CD14-positive monocyte (primary cell): ENCODE data around the gene MASP2. TPM values are rescaled to one million over a fixed set of nuclear protein-coding genes. Genes with fewer than 3 reads are reported as not detected.
"Not testable (repeated sequence)": the region's sequence is repeated elsewhere in the genome, so short reads cannot be mapped to it uniquely, and the experiment has no call there.

Source experiments
- DNase-seq, 3 donors: peaks; one replicate each; pipeline ENCODE4 v3.0.0-alpha.2; 2011 to 2022
- H2AFZ ChIP-seq: 2 replicates; pipeline ENCODE4 v1.6.0; 2012; ENCODE audit warnings: mild to moderate bottlenecking, low read depth, low read length, inconsistent platforms; ENCODE audit not compliant: insufficient read depth, poor library complexity, severe bottlenecking
- H3K27ac ChIP-seq, 2 donors: 1 replicate in 1 of 2; 2 replicates in 1 of 2; pipeline ENCODE4 v1.5.1; 2012 to 2013; ENCODE audit warnings: low read length in 2 of 2, control low read depth in 1 of 2, inconsistent platforms in 1 of 2, low read depth in 1 of 2, mild to moderate bottlenecking in 1 of 2
- H3K27me3 ChIP-seq, 2 donors: one replicate each; pipeline versions ENCODE4 v1.6.0 to v1.6.1; 2011 to 2013; ENCODE audit warnings: low read length in 2 of 2; ENCODE audit not compliant: control insufficient read depth in 2 of 2, insufficient read depth in 2 of 2
- H3K36me3 ChIP-seq, 2 donors: replicated peaks in 1 of 2; 1 replicate in 1 of 2; 2 replicates in 1 of 2; pipeline versions ENCODE4 v1.5.1 to v1.6.1; 2012 to 2013; ENCODE audit warnings: low read length in 2 of 2, control low read depth in 1 of 2, inconsistent platforms in 1 of 2, mild to moderate bottlenecking in 1 of 2; ENCODE audit not compliant: insufficient read depth in 2 of 2, control insufficient read depth in 1 of 2
- H3K4me1 ChIP-seq, 2 donors: 1 replicate in 1 of 2; 2 replicates in 1 of 2; pipeline versions ENCODE4 v1.5.1 to v1.6.1; 2012 to 2013; ENCODE audit warnings: low read length in 2 of 2, control low read depth in 1 of 2, inconsistent platforms in 1 of 2, mild to moderate bottlenecking in 1 of 2, moderate library complexity in 1 of 2; ENCODE audit not compliant: insufficient read depth in 2 of 2, control insufficient read depth in 1 of 2
- H3K4me2 ChIP-seq: replicated peaks from 2 replicates; pipeline ENCODE3; 2012; ENCODE audit warnings: low read length, moderate library complexity, mild to moderate bottlenecking; ENCODE audit not compliant: poor library complexity, severe bottlenecking; ENCODE audit errors: extremely low read depth
- H3K4me3 ChIP-seq, 3 experiments: fragments of 200-600 bp in 1 of 3; sonication (generic) in 1 of 3; replicated peaks in 1 of 3; 1 replicate in 2 of 3; 2 replicates in 1 of 3; pipeline ENCODE4 v1.5.1; 2011 to 2013; ENCODE audit warnings: low read length in 3 of 3, mild to moderate bottlenecking in 3 of 3, control low read depth in 2 of 3, low read depth in 2 of 3, inconsistent platforms in 1 of 3, moderate library complexity in 1 of 3
- H3K79me2 ChIP-seq: 2 replicates; pipeline ENCODE4 v1.6.0; 2012; ENCODE audit warnings: mild to moderate bottlenecking, control low read depth, inconsistent platforms, low read length, moderate library complexity; ENCODE audit not compliant: insufficient read depth
- H3K9ac ChIP-seq: 2 replicates; pipeline ENCODE4 v1.6.0; 2017; ENCODE audit warnings: low read length, mild to moderate bottlenecking; ENCODE audit not compliant: insufficient read depth, poor library complexity, severe bottlenecking
- H3K9me3 ChIP-seq, 2 donors: replicated peaks in 1 of 2; 1 replicate in 1 of 2; 2 replicates in 1 of 2; pipeline versions ENCODE4 v1.5.1 to v1.6.1; 2012 to 2013; ENCODE audit warnings: low read length in 2 of 2, control low read depth in 1 of 2; ENCODE audit not compliant: control insufficient read depth in 1 of 2, insufficient read depth in 1 of 2
- H4K20me1 ChIP-seq: 2 replicates; pipeline ENCODE4 v1.6.0; 2012; ENCODE audit warnings: mild to moderate bottlenecking, low read length, control low read depth, moderate library complexity; ENCODE audit not compliant: insufficient read depth
- H3K27ac Mint-ChIP-seq, 7 donors: one replicate each; pipeline ENCODE4 v1.8.0; 2020; ENCODE audit warnings: mild to moderate bottlenecking in 7 of 7, mixed read lengths in 7 of 7, moderate library complexity in 6 of 7, inconsistent platforms in 2 of 7
- H3K27me3 Mint-ChIP-seq, 3 donors: one replicate each; pipeline ENCODE4 v1.8.0; 2021 to 2022; ENCODE audit warnings: low read depth in 3 of 3, mild to moderate bottlenecking in 3 of 3, mixed read lengths in 3 of 3, moderate library complexity in 3 of 3, inconsistent platforms in 1 of 3
- H3K36me3 Mint-ChIP-seq, 2 donors: one replicate each; pipeline ENCODE4 v1.8.0; 2020; ENCODE audit warnings: mixed read lengths in 2 of 2, inconsistent platforms in 1 of 2, mild to moderate bottlenecking in 1 of 2
- H3K4me1 Mint-ChIP-seq: one replicate; pipeline ENCODE4 v1.8.0; 2020; ENCODE audit warnings: mild to moderate bottlenecking, mixed read lengths
- H3K4me3 Mint-ChIP-seq, 2 donors: one replicate each; pipeline ENCODE4 v1.8.0; 2020; ENCODE audit warnings: mild to moderate bottlenecking in 2 of 2, mixed read lengths in 2 of 2, moderate library complexity in 1 of 2
- H3K9me3 Mint-ChIP-seq, 7 donors: one replicate each; pipeline ENCODE4 v1.8.0; 2020 to 2022; ENCODE audit warnings: mixed read lengths in 7 of 7, mild to moderate bottlenecking in 6 of 7, moderate library complexity in 6 of 7, inconsistent platforms in 2 of 7
- CTCF ChIP-seq: fragments of 200-600 bp; IDR thresholded peaks from one replicate; pipeline ENCODE4 v1.8.0; 2022; ENCODE audit warnings: antibody characterized with exemption, mild to moderate bottlenecking
- WGBS: methylation state at CpG from one replicate; pipeline ENCODE4 v1.1.5; 2013; ENCODE audit warnings: missing lambda C conversion rate; ENCODE audit not compliant: insufficient coverage; 5-methylcytosine and 5-hydroxymethylcytosine counted together
- intact Hi-C, 2 donors: fragments of 100-400 bp; cut with micrococcal nuclease; formaldehyde crosslinking; loops; one replicate each; pipeline versions ENCODE4 v1.15.0 to v1.15.1; 2023
- polyA plus RNA-seq, 3 donors: library from polyadenylated mRNA; depleted of rRNA in 1 of 3; unstranded in 2 of 3; stranded (reverse) in 1 of 3; fragments of 300-500 nt in 2 of 3; fragments of >200 nt in 1 of 3; fragmentation: Illumina TruSeq in 2 of 3; gene quantifications; 1 replicate in 2 of 3; 2 replicates in 1 of 3; pipeline ENCODE4 v1.2.3, GENCODE V29; 2012 to 2021

Gene MASP2
- polyA plus RNA-seq, 3 donors, result not detected

GRCh38 chr1:11052839-11053757 is 6.1 kb upstream of the MASP2 start:
- WGBS, result 58% methylated on average over 20 of the region's 29 CpGs
- H3K4me1 Mint-ChIP-seq, result peaks cover 21% of the 10 kb centered on the region
- H3K9me3 Mint-ChIP-seq, result peaks cover 0 to 6% (median 0%) of the 10 kb centered on the region in 7 donors
- H3K27ac Mint-ChIP-seq, result no peak overlapping the region
- Histone ChIP-seq H3K27me3 (no peaks in the 10 kb centered on the region), H3K4me1 (peaks cover 10 to 19% of the 10 kb centered on the region in 2 donors), H3K9me3 (no peaks in the 10 kb centered on the region), H3K4me2 (no peak overlapping the region), H2AFZ (peak overlapping the region; percentile 87), H3K27ac (no peak overlapping the region), H3K4me3 (no peak overlapping the region), H3K9ac (peak overlapping the region; percentile 0), H3K79me2 (no peaks in the 10 kb centered on the region), H4K20me1 (no peaks in the 10 kb centered on the region), H3K36me3 (peaks cover 12 to 32% of the 10 kb centered on the region in 2 donors)
- intact Hi-C loops, result no loop called here
- H3K4me3 Mint-ChIP-seq, result peak overlapping the region in 1 of 2 donors; percentile 51
- DNase-seq, result no peak
- H3K27me3 Mint-ChIP-seq, result peaks cover 0 to 6% (median 5%) of the 10 kb centered on the region in 3 donors
- H3K36me3 Mint-ChIP-seq, result peaks cover 20 to 38% of the 10 kb centered on the region in 2 donors
- no peak for TF ChIP-seq CTCF

- Histone ChIP-seq H3K4me2 (peak overlapping the region; percentile 27), H2AFZ (peak overlapping the region; percentile 87), H3K36me3 (peaks cover 10 to 25% of the 10 kb centered on the region in 2 donors), H3K9me3 (no peaks in the 10 kb centered on the region), H3K79me2 (no peaks in the 10 kb centered on the region), H3K27me3 (no peaks in the 10 kb centered on the region), H3K27ac (peak overlapping the region in 1 of 2 donors; percentile 24), H3K9ac (peak overlapping the region; percentile 33), H4K20me1 (no peaks in the 10 kb centered on the region), H3K4me3 (no peak overlapping the region), H3K4me1 (peaks cover 10 to 19% of the 10 kb centered on the region in 2 donors)
- intact Hi-C loops, result no loop called here
- DNase-seq, result peak; percentile 55 to 73 (median 68)
- WGBS, result 33% methylated on average over 10 of the region's 19 CpGs
- Mint-ChIP-seq H3K4me1 (peaks cover 21% of the 10 kb centered on the region), H3K4me3 (peak overlapping the region; percentile 64 to 81), H3K9me3 (peaks cover 0 to 6% (median 0%) of the 10 kb centered on the region in 7 donors), H3K27ac (peak overlapping the region in 6 of 7 donors; percentile 37 to 83 (median 73)), H3K36me3 (peaks cover 15 to 28% of the 10 kb centered on the region in 2 donors), H3K27me3 (peaks cover 0 to 6% (median 5%) of the 10 kb centered on the region in 3 donors)
- no peak for TF ChIP-seq CTCF
Observed at GRCh38 chr1:11051781-11052511, 4.9 kb upstream of the MASP2 start.

- H3K9me3 Mint-ChIP-seq, H3K9me3 ChIP-seq, H3K27ac ChIP-seq, H3K4me3 Mint-ChIP-seq, H4K20me1 ChIP-seq, H3K27me3 Mint-ChIP-seq, H3K27me3 ChIP-seq, H3K9ac ChIP-seq, H3K4me2 ChIP-seq, H3K4me3 ChIP-seq, intact Hi-C loops, DNase-seq, H3K79me2 ChIP-seq: not testable (repeated sequence)
- H3K4me1 ChIP-seq, result peaks cover 10 to 19% of the 10 kb centered on the region in 2 donors
- 100% methylated on average over 3 of the region's 10 CpGs for WGBS
- H2AFZ ChIP-seq, result peak overlapping the region; percentile 87
- peaks cover 9 to 21% of the 10 kb centered on the region in 2 donors for H3K36me3 Mint-ChIP-seq
- H3K4me1 Mint-ChIP-seq, result peaks cover 21% of the 10 kb centered on the region
- peak overlapping the region in 3 of 7 donors; percentile 41 to 58 (median 50) for H3K27ac Mint-ChIP-seq
- peaks cover 7 to 17% of the 10 kb centered on the region in 2 donors for H3K36me3 ChIP-seq
Observed at GRCh38 chr1:11051121-11051520, 4.1 kb upstream of the MASP2 start.
